IMR-90 (cell line): Measurements from ENCODE around the gene ZFP90.

Source experiments
- CTCF ChIP-seq: conservative IDR thresholded peaks from 2 replicates; pipeline ENCODE4 v1.5.1; 2012; ENCODE audit warnings: mild to moderate bottlenecking, low read depth, low read length, improper control_type of control experiment
- RAD21 ChIP-seq: IDR thresholded peaks from 2 replicates; pipeline ENCODE4 v1.6.1; 2012; ENCODE audit warnings: low read length, improper control_type of control experiment
- SMC3 ChIP-seq: fragments of 150-350 bp; IDR thresholded peaks from 2 replicates; pipeline ENCODE4 v1.6.1; 2016; ENCODE audit warnings: low read depth, mild to moderate bottlenecking, antibody characterized with exemption, low read length, moderate library complexity

DNA sequence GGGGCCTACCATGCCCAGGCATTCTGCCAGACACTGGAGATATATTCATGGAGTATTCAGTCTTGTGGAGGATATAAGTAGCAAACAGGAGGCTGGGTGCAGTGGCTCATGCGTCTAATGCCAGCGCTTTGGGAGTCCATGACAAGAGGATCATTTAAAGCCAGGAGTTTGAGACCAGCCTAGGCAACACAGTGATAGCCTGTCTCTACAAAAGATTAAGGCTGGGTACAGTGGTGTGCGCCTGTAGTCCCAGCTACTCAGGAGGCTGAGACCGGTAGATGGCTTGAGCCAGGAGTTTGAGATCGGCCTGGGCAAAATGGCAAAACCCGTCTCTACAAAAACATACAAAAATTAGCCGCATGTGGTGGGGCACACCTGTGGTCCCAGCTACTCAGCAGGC is 68.4 kb downstream of the ZFP90 start:
- TF ChIP-seq RAD21 (no peak), SMC3 (no peak), CTCF (no peak)
